Retinal pigment epithelial cell (primary cell): ENCODE measurements around the gene KRTAP10-4.

ENCODE experiments used
- DNase-seq: peaks from one replicate; pipeline ENCODE4 v3.0.0-alpha.2; 2010; ENCODE audit warnings: low read depth
- H3K4me3 ChIP-seq: 2 replicates; pipeline ENCODE4 v1.5.1; 2011; ENCODE audit warnings: mild to moderate bottlenecking, low read length, control low read depth, moderate library complexity
- TF ChIP-seq, protein P1 (sequence below): conservative IDR thresholded peaks from 2 replicates; pipeline ENCODE4 v1.5.1; 2011; ENCODE audit warnings: low read depth, low read length, control low read depth, inconsistent platforms

Gene KRTAP10-4

DNA sequence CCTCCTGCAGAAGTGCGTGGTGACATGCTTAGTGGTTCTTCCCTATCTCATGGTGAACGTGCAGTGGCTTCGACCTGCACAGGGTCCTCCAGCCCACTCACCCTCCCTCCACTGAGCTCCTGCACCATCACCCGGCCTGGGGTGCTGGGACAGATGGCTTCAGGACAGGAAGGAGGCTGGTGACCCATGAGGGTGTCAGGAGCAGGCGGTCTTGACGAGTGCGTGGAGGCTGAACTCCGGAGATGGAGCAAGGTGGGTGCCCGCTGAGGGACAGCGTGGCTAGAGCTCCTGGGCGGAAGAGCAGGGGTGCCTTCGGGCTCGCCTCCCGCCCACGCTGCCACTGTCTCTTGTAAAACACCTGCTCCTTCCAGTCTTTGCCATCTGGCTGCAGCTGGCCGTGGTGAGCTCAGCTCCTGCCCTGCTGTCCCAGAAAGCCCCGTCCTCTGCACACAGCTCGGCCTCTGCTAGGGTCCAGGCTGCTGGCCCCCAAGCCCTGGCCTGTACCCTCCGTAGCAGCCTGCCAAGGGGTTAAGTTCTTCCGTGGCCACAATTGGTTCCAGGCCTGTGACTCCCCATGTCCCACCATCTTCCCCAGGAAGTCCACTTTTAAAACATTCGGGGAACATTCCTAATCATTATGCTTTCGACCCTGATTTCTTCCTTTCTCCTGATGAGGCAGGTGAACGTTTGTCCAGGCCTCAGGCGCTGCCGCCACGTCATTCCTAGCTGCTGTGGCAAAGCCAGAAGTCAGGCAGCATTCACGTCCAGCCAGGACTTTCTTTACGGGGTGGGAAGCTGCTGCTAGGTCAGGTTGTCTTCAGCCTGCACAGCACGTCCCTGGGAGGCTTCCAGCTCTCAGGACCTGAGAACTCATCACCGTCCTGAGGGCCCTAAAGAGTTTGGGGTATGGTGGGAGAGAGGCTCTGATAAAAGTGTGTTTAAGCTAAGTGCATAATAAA, 41.6 kb upstream of the KRTAP10-4 start:
- TF ChIP-seq, protein P1, sequence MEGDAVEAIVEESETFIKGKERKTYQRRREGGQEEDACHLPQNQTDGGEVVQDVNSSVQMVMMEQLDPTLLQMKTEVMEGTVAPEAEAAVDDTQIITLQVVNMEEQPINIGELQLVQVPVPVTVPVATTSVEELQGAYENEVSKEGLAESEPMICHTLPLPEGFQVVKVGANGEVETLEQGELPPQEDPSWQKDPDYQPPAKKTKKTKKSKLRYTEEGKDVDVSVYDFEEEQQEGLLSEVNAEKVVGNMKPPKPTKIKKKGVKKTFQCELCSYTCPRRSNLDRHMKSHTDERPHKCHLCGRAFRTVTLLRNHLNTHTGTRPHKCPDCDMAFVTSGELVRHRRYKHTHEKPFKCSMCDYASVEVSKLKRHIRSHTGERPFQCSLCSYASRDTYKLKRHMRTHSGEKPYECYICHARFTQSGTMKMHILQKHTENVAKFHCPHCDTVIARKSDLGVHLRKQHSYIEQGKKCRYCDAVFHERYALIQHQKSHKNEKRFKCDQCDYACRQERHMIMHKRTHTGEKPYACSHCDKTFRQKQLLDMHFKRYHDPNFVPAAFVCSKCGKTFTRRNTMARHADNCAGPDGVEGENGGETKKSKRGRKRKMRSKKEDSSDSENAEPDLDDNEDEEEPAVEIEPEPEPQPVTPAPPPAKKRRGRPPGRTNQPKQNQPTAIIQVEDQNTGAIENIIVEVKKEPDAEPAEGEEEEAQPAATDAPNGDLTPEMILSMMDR: no peak
- DNase-seq: no peak
- no peak overlapping the region for H3K4me3 ChIP-seq

DNA sequence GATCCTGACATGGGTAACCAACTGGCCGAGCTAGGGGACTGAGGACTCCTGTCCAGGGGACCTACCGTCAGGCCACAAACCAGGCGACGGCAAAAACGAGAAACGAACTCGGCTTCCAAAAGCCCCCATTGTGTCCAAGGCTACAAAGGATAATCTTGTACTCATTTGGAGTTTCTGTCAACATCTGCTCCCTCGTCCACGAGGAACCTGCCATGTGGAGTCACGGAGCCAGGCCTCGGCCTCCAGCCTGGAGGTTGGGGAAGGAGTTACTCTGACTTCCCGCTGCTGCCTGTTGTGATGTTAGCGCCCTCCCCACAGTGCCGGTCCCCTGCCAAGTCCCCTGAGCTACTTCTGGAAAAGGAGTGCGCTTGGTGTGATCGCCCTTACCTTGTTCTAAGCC, 40.8 kb upstream of the KRTAP10-4 start:
- TF ChIP-seq, protein P1: no peak
- no peak for DNase-seq
- no peak overlapping the region for H3K4me3 ChIP-seq

DNA sequence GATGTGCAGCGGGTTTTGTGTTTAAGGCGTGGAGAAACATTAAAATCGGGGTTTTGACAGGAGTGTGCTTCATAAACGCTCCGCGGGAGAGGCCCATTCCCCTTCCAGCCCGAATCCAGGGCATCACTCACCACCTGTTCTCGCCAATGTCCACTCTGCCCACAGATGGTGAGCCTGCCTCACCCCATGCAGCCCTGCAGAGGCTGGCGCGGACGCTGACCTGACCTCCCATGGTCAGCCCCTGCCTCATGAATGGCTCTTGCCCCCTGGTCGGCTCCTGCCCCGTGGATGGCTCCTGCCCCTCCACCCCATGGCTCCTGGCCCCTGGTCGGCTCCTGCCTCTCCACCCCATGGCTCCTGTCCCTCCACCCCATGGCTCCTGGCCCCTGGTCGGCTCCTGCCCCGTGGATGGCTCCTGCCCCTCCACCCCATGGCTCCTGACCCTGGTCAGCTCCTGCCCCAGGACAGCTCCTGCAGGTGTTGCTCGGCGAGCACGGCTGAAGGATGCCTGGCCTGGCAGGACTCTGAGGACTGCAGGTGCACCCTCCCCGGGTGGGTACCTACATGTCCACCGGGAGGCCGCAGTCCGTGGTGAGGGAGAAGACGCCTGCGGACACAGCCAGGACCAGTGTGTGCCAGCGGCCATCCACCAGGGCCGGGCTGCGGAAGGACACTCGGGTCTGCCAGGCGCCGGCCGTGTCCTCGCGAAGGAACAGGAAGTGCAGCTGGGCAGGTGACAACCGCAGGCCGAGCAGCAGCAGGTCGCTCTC, 40.2 kb upstream of the KRTAP10-4 start:
- no peak overlapping the region for H3K4me3 ChIP-seq
- DNase-seq: no peak
- TF ChIP-seq, protein P1: no peak

DNA sequence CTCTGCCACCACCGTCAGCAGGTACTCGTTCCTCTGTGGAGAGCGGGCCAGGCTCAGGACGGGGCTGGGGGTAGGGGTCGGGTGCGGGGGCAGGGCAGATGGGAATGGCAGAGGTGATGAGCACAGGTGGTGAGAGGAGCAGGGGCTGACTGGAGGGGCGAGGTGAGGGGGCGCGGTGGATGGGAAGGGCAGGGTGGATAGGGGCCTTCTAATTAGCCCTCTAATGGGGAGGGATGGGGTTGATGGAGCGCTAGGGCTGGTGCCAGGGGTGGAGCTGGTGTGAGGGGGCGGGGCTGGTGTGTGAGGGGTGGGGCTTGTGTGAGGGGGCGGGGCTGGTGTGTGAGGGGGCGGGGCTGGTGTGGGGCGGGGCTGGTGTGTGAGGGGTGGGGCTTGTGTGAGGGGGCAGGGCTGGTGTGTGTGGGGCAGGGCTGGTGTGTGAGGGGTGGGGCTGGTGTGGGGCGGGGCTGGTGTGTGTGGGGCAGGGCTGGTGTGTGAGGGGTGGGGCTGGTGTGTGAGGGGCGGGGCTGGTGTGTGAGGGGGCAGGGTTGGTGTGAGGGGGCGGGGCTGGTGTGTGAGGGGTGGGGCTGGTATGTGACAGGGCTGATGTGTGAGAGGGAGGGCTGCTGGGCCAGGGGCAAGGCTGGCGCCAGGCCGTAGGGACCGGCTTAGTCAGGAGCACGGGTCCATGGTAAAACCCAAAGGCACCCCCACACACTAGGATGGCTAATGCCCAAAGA, 39.5 kb upstream of the KRTAP10-4 start:
- no peak for DNase-seq
- TF ChIP-seq, protein P1: no peak
- no peak overlapping the region for H3K4me3 ChIP-seq

DNA sequence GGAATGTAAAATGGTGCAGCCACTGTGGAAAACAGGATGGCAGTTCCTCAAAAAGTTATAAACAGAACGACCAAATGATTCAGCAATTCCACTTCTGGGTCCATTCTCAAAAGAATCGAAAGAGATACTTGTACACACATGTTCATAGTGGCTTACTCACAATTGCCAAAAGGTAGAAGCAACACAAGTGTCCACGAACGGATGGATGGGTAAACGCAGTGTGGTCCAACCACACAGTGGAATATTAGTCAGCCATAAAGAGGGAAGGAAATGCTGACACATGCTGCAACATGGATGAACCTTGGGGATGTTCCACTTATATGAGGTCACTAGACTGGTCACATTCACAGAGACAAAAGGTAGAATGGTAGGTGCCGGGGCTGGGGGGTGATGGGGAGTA, 38.8 kb upstream of the KRTAP10-4 start:
- TF ChIP-seq, protein P1: no peak

DNA sequence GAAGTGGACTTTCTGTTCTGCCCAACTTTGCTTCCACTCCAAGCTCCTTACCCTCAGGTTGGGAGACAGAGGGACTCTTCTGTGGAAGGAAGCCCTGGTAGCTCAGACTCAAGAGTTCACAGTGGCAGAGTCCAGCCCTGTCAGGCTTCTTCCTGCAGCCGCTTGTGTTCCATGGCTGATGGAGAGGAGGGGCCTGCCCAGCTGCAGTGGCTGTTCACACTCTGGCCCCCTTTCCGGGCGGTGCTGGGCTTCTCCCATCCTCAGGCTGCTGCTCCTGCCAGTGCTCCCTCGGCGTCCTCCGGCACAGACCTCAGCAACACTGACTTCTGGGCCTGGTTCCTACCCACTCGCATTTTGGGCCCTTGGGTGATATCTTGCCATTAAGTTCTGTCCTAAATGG, 37.6 kb upstream of the KRTAP10-4 start:
- DNase-seq: no peak
- no peak overlapping the region for H3K4me3 ChIP-seq
- TF ChIP-seq, protein P1: no peak

More for the DNA sequence above, 38.8 kb upstream of the KRTAP10-4 start:
- no peak overlapping the region for H3K4me3 ChIP-seq
- DNase-seq: no peak
